Panc1 (cell line): ENCODE measurements around the gene HRH4. TPM values are rescaled to one million over a fixed set of nuclear protein-coding genes. Genes with fewer than 3 reads are reported as not detected.

Source experiments
- ATAC-seq: fragments of 200-7000 bp; cut with Tn5 transposase; 2 replicates; pipeline ENCODE4 v1.9.1; 2020; ENCODE audit warnings: mild to moderate bottlenecking, moderate library complexity
- BruUV-seq: library from RNA; stranded (reverse); fragments of 400-500 nt; replicated peaks from 2 replicates; lab custom pipeline; 2021; lab: Mats Ljungman, UMichigan
- CTCF ChIA-PET: fragments of 300-600 bp; sonication (Branson Sonifier 250); formaldehyde crosslinking; loops from one replicate; lab custom pipeline; 2022; ENCODE audit warnings: antibody characterized with exemption; lab: Charles Lee
- POLR2A ChIA-PET: fragments of 300-600 bp; sonication (Branson Sonifier 250); formaldehyde crosslinking; loops from one replicate; lab custom pipeline; 2022; ENCODE audit warnings: antibody characterized with exemption; lab: Charles Lee
- DNase-seq: peaks from one replicate; pipeline ENCODE4 v3.0.0-alpha.2; 2010; ENCODE audit warnings: low read depth, low spot score
- H3K27ac ChIP-seq: 2 replicates; pipeline ENCODE4 v1.5.1; 2011; ENCODE audit warnings: mild to moderate bottlenecking, low read length, inconsistent platforms
- H3K27me3 ChIP-seq: fragments of 200-500 bp; sonication (Bioruptor generic); 2 replicates; pipeline ENCODE4 v1.6.0; 2014; ENCODE audit warnings: low read length, inconsistent platforms; ENCODE audit not compliant: control insufficient read depth, insufficient read depth
- H3K36me3 ChIP-seq: fragments of 200-500 bp; sonication (Bioruptor generic); 2 replicates; pipeline ENCODE4 v1.5.1; 2014; ENCODE audit warnings: inconsistent platforms, mild to moderate bottlenecking, low read length, moderate library complexity; ENCODE audit not compliant: control insufficient read depth, insufficient read depth
- H3K4me1 ChIP-seq: 2 replicates; pipeline ENCODE4 v1.5.1; 2011; ENCODE audit warnings: inconsistent platforms, mild to moderate bottlenecking, low read length, moderate library complexity; ENCODE audit not compliant: control insufficient read depth, insufficient read depth
- H3K4me3 ChIP-seq, 2 experiments: 2 replicates each; pipeline ENCODE4 v1.5.1; 2011 to 2012; ENCODE audit warnings: low read depth in 2 of 2, low read length in 2 of 2, mild to moderate bottlenecking in 2 of 2, inconsistent platforms in 1 of 2, moderate library complexity in 1 of 2
- H3K9me3 ChIP-seq: fragments of 200-500 bp; sonication (Bioruptor generic); 2 replicates; pipeline ENCODE4 v1.5.1; 2014; ENCODE audit warnings: low read depth, mild to moderate bottlenecking, inconsistent platforms, low read length, moderate library complexity; ENCODE audit not compliant: control insufficient read depth, insufficient read depth
- CTCF ChIP-seq: fragments of 450-650 bp; IDR thresholded peaks from 2 replicates; pipeline ENCODE4 v1.5.1; 2017; ENCODE audit warnings: mild to moderate bottlenecking
- POLR2AphosphoS5 ChIP-seq: IDR thresholded peaks from 2 replicates; pipeline ENCODE4 v1.6.1; 2012; ENCODE audit warnings: mild to moderate bottlenecking, low read depth, low read length, moderate library complexity
- REST ChIP-seq, 2 experiments: IDR thresholded peaks; 2 replicates each; pipeline ENCODE4 v1.6.1; 2011 to 2012; ENCODE audit warnings: low read depth in 2 of 2, control low read depth in 1 of 2, low read length in 1 of 2, mild to moderate bottlenecking in 1 of 2, moderate library complexity in 1 of 2; ENCODE audit not compliant: insufficient read depth in 1 of 2
- SIN3A ChIP-seq: IDR thresholded peaks from 2 replicates; pipeline ENCODE4 v1.6.1; 2012; ENCODE audit warnings: low read depth, mild to moderate bottlenecking, low read length, moderate library complexity, borderline replicate concordance; ENCODE audit not compliant: insufficient read depth
- TCF7L2 ChIP-seq: IDR thresholded peaks from 2 replicates; pipeline ENCODE4 v1.6.1; 2011; ENCODE audit warnings: mild to moderate bottlenecking, low read depth, low read length, inconsistent platforms
- in situ Hi-C: cut with HindIII; loops from 2 replicates; pipeline ENCODE4 v1.10.0; 2016; ENCODE audit warnings: low sequenced_read_pairs, low pct_unique_long_range_greater_than_20kb
- intact Hi-C: fragments of 100-400 bp; cut with micrococcal nuclease; formaldehyde crosslinking; loops from one replicate; pipeline ENCODE4 v1.10.0; 2022; ENCODE audit not compliant: unreplicated experiment
- total RNA-seq: library from RNA; stranded (reverse); gene quantifications from one replicate; pipeline ENCODE4 v1.2.1, GENCODE V29; 2021; ENCODE audit not compliant: unreplicated experiment

The HRH4 gene
- total RNA-seq, 1 experiment from 2014 or later = not detected

DNA sequence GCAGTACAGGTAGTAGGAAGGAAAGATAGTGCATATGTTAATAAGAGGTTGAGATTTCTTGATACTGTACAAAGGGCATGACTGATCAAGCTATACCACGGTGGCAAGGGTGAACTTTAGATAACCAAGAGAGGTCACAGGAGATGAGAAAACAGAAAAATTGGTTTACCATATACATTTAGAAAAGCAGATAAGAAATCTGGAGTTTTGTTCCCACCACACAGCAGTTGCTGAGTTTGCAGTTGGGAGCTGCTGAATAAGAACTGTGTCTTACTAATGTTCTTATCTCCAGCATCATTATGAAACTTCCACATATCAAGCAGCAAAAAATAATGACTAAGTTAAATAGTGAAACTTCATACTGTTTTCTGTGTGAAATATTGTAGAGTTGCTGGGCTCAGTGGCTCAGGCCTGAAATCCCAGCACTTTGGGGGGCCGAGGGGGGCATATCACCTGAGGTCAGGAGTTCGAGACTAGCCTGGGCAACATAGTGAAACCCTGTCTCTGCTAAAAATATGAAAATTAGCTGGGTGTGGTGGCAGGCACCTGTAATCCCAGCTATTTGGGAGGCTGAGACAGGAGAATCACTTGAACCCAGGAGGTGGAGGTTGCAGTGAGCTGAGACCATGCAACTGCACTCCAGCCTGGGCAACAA, 46.0 kb upstream of the HRH4 start:
- DNase-seq (no peak), ATAC-seq (no peak)
- H3K4me1 ChIP-seq = no peaks in the 10 kb centered on the region
- in situ Hi-C loops (no loop called here), intact Hi-C loops (no loop called here)
- H3K27ac ChIP-seq = no peak overlapping the region
- no peaks in the 10 kb centered on the region; the same call in 1 of the 2 replicates for H3K27me3 ChIP-seq
- no peaks in the 10 kb centered on the region for H3K9me3 ChIP-seq
- ChIA-PET POLR2A (interaction anchor here (0.6 to 0.7 kb wide), 2 partner anchors 19 to 55 kb away, joined by 8 to 11 read pairs; no protein-coding TSS in a partner anchor), CTCF (interaction anchor here (0.6 to 0.7 kb wide), 2 partner anchors 15 to 89 kb away, joined by 4 read pairs; no protein-coding TSS in a partner anchor)
- H3K4me3 ChIP-seq = no peak overlapping the region
- H3K36me3 ChIP-seq = no peaks in the 10 kb centered on the region
- BruUV-seq = no TSS peak
- TF ChIP-seq POLR2AphosphoS5 (no peak), REST (IDR thresholded peaks at IDR 0.05; ENCODE audit: insufficient read depth in 1 of 2, low read depth in 2 of 2, low read length in 1 of 2) (no peak), SIN3A (no peak), CTCF (no peak), TCF7L2 (no peak)

DNA sequence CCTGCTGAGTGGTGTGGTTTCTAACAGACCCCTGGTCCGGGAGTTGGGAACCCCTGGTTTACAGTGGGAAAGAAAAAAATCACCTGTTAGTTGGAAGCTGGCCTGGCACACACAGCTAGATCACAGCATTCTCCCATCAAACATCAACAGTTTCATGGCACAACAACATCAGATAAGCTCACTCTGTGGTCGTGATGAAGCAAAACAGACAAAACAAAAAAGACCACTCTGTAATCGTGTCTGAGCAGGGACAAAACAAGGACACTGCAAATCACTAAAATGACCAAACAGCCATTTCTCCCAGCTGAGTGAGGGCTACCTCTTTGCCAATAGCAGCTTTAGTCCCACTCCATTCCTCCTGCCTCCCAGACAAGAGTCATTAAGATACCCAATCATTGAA, 43.0 kb upstream of the HRH4 start:
- ChIA-PET POLR2A (no interaction called here), CTCF (interaction anchor here (0.6 kb wide), 1 partner anchor 1286 kb away, joined by 3 read pairs; no protein-coding TSS in a partner anchor)
- Histone ChIP-seq H3K27me3 (no peaks in the 10 kb centered on the region; the same call in 1 of the 2 replicates), H3K4me1 (no peaks in the 10 kb centered on the region), H3K27ac (no peak overlapping the region), H3K36me3 (no peaks in the 10 kb centered on the region), H3K9me3 (no peaks in the 10 kb centered on the region), H3K4me3 (no peak overlapping the region)
- in situ Hi-C loops (no loop called here), intact Hi-C loops (no loop called here)
- DNase-seq (no peak), ATAC-seq (no peak)
- BruUV-seq = no TSS peak
- TF ChIP-seq TCF7L2 (no peak), CTCF (no peak), REST (IDR thresholded peaks at IDR 0.05; ENCODE audit: insufficient read depth in 1 of 2, low read depth in 2 of 2, low read length in 1 of 2) (no peak), SIN3A (no peak), POLR2AphosphoS5 (no peak)
